GM19324 (cell line): ENCODE measurements around the gene MYL11.
A peak's percentile ranks its signal among the peaks of the same experiment; 100 is the strongest.
"Not testable (repeated sequence)": the region's sequence is repeated elsewhere in the genome, so short reads cannot be mapped to it uniquely, and the experiment has no call there.

ENCODE experiments used
- ATAC-seq: cut with Tn5 transposase; IDR thresholded peaks from one replicate; pipeline ENCODE4 v1.9.1; 2021; ENCODE audit warnings: mild to moderate bottlenecking, moderate library complexity; ENCODE audit not compliant: unreplicated experiment, low FRiP score

Gene MYL11, protein sequence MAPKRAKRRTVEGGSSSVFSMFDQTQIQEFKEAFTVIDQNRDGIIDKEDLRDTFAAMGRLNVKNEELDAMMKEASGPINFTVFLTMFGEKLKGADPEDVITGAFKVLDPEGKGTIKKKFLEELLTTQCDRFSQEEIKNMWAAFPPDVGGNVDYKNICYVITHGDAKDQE

DNA sequence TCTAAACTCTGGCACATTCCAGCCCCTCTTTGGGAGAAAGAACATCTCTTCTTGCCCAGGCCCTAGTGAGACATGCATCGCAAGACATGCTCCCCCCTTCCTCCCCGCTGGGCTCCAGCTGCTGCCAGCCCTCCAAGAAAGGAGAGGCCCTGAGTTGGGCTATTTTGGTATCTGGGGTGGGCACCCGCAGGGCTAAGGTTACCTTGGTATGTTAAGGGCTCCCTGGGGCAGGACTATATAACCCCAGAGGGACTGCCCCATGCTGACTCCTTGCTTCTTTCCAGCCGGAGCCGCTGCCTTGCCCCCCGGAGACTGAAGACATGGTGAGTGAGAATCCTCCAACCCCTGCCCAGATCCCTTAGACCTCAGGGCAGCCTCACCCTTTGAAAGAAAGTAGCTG is at the start of gene MYL11:
Gene MYL11 (plus strand): TSS at position 265 of the 400 bp plus-strand sequence. CDS start 56 bp downstream, at position 321.
- no peak for ATAC-seq

DNA sequence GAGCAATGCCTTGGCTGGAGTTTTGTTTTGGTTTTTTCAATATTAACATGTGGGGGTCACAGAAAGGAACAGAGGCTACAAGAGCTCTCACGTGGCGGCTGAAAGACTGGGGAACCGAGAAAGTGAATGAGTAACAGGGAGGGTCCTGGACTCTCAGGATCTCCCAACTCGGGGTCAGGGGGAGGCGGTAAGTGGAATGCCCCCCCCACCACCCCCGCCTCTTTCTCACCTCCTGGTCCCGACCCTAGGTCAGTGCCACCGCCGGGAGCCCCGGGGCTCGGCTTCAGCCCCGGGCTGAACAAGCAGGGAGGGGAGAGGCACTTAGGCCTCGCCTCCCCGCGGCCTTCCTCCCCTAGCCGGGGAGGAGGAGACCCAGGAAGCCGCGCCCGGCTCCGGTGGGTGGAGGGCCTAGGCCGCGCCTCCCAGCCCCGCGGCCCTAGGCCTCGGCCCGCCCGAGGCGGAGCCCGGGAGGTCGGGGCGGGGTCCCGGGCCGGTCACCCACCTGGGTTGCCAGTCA is 40.1 kb upstream of the MYL11 start:
- peak; percentile 86 for ATAC-seq

DNA sequence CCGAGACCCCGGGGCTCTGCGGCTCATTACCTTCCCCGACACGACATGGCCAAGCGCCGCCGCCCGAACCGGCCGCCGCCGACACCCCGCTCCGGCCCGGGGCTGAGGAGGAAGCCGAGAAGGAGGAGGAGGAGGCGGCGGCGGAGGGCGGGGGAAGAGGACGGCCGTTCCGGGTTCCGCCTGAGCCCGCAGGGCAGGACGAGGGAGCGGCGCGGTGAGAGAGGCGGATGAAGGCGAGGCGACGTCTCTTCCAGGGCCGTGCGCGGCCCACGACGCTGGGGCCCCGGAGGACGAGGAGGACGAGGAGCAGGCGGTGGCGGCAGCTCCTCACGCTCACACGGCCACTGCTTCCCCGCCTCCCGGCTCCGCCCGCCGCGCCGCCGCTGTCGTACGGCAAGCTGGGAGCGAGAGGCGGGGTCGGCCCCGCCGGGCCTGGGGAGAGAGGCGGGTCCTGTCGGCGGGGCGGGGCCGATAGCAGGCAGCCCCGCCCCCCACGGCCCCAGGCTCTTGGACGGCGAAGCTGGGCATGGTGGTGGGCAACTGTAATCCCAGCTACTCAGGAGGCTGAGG is 39.5 kb upstream of the MYL11 start:
- ATAC-seq: peak; percentile 85

DNA sequence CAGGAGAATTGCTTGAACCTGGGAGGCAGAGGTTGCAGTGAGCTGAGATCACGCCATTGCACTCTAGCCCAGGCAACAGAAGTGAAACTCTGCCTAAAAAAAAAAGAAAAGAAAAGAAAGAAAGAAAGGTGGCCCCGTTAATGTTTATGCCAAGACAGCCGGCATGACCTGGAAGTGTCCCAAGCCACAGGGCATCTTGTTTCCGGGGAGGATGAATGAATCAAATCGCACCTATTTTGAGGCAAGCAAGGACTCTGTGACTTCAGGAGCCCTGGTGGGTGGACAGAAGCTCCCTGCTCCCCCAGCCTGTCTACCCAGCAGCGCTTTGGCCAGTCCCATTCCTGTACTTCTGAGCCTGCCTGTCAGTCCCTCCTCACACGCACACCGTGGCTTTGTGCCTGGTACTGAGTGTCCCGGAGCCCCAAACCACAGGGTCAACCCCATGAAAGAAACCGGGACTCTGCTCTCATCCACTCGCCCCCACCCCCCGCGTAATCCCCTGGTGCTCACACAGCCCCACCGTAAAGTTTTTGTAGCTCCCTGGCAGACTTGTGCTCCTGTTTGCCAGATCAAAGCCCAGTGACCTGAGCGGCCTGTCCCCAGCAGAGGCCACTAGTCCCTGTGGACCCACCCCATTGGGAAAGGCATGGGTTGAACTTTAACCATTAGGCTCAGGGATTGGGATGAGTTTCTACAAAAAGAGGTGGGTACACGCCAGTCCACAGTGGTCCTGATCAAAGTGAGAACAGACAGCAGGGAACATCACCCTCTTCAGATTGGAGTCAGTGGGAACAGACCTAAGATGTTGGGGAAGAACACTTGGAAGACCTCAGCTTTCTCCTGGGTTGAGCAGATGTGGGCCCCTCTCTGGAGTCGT is 38.8 kb upstream of the MYL11 start:
- ATAC-seq: peak; percentile 25

DNA sequence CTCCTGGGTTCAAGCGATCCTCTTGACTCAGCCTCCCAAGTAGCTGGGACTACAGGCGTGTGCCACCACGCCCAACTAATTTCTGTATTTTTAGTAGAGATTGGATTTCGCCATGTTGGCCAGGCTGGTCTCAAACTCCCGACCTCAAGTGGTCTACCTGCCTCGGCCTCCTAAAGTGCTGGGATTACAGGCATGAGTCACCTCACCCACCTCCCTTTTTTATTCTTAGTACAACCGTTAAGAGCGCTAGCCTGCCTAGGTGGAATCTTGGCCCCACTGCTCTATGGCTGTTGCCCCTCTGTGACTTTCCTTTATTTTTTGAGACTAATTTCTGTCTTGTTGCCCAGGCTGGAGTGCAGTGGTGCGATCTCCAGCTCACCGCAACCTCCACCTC is 36.6 kb upstream of the MYL11 start:
- ATAC-seq: not testable (repeated sequence)

DNA sequence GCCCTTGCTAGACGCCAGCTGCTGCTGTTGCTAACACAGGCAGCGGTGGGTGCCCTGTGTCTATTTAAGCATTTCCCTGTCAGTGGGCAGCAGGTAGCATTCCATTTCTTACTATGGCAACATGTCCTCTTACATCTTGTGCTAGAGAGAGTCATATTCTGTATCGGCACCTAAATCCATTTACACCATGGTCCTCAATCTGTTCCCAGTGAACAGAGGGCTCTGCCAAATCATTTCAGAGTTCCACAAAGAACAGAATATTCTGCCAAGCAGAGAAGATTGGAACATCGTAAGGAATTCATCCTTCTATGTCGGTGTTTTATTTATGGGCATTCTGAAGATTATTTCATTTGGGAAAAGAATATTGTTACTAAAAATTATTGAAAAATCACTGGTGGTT is 35.9 kb upstream of the MYL11 start:
- ATAC-seq: not testable (repeated sequence)

DNA sequence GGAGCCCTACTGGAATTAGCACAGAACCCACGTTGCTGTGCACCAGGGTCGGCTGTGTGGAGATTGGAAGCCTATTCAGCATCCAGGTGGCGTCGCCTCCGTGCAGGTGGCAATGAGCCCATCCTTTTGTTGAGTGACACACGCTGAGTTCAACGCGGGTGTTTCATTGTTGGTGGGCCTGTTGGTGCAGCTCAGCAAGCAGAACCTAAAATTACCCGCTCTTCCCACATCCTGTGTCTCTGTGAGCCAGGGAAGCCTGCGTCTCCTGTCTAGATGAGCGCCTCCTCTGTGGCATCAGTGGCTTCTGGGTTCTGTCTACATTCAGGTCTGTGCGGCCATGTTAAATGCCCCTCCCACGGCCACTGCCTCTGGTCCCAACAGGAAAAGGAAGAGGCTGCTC is 34.0 kb upstream of the MYL11 start:
- ATAC-seq: no peak

DNA sequence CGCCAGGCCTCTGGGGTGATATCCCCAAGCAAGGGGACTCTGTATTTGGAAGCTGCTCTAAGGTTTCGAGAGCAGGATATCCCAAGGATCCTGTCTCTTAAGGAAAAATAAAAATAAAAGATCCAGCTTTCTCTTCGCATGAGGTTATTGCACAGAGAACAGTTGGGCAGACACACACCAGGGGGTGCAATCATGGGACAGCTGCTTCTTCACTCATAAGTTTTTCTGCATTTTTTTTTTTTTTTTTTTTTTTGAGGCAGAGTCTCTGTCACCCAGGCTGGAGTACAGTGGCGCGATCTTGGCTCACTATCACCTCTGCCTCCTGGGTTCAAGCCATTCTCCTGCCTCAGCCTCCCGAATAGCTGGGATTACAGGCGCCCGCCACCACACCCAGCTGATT is 32.6 kb upstream of the MYL11 start:
- ATAC-seq: not testable (repeated sequence)

DNA sequence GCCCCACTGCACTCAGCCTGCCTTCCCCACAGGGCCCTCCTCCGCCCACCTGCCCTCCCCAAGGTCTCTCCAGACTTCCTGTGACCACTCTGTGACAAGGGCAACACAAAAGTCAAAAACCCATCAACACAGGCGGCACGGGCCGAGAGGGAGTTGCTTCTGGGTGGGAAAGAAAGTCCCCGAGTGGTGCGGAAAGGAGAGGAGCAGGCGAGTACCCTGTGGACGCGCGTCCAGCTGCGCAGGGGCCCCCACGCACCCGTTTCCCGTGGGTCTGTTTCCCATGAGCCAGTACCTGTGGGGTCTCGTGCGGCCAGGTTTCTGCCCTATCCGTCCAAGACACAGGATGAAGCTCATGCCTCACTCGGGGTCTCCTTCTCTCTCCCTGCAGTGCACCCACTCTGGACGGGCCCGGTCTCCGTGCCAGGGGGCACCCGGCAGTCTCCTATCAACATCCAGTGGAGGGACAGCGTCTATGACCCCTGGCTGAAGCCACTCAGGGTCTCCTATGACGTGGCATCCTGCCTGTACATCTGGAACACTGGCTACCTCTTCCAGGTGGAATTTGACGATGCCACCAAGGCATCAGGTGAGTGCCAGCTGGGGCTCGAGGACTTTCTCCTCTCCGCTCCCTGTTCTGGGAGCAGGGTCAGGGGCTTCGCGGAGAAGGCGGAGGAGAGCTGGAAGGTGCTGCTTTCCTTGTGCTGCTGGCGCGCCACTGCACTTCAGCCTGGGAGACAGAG is 31.7 kb upstream of the MYL11 start:
- ATAC-seq: no peak

DNA sequence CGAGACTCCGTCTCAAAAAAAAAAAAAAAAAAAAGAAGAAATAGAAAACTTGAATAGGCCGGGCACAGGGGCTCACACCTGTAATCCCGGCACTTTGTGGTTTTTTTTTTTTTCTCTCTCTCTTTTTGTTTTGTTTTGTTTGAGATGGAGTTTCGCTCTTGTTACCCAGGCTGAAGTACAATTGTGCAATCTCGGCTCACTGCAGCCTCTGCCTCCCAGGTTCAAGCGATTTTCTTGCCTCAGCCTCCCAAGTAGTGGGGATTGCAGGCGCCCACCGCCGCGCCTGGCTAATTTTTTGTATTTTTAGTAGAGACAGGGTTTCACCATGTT is 31.1 kb upstream of the MYL11 start:
- not testable (repeated sequence) for ATAC-seq

DNA sequence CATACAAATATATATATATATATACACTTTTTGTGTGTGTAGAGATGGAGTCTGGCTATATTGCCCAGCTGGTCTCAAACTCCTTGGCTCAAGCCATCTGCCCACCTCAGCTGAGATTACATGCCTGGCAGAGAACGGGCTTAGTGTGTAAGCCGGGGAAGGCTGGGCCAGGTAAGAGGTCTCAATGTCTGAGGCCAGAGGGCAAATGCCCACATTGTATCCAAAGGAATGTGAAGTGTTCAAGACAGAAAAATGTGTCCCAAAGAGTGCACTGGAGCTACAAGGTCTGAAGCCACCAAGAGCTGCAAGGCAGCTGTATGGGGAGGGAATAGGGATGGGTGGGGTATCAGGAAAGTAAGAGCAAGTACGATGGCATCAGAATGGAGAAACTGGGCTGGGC is 28.3 kb upstream of the MYL11 start:
- ATAC-seq: no peak

DNA sequence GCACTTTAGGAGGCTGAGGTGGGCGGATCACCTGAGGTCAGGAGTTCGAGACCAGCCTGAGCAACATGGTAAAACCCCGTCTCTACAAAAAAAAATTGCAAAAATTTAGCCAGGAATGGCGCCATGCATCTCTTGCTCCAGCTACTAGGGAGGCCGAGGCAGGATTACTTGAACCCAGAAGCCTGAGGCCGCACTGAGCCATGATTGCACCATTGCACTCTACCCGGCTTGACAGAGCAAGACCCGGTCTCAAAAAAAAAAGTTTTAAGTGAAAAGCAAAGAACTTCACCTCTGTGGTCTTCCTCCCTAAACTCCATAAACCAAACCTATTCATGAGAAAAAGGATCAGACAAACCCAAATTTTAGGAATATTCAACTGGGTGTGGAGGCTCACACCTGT is 26.5 kb upstream of the MYL11 start:
- ATAC-seq: no peak

DNA sequence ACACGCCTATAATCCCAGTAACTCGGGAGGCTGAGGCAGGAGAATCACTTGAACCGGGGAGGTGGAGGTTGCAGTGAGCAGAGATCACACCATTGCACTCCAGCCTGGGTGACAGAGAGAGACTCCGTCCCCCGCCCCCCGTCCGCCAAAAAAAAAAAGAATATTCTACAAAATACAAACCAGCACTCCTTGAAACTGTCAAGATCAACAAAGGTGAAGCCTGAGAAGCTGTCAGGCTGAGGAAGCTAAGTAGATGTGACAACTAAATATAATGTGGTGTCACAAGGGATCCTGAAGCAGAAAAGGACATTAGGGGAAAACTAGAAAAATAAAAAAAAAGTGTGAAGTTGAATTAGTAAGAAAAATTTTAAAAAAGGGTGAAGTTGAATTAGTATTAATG is 25.7 kb upstream of the MYL11 start:
- no peak for ATAC-seq

DNA sequence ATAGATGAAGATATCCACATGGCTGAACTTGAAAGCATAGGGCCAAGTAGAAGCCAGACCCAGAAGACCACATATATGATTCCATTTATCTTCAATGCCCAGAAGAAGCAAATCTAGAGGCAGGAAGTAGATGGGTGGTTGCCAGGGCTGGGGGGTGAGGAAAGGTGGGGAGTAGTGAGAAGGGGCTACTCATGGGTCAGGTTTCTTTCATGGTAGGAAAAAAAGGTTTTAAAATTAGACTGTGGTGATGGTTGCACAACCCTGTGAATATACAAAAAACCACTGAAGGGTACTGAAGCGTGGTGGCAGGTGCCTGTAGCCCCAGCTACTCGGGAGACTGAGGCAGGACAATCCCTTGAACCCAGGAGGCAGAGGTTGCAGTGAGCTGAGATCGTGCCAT is 24.9 kb upstream of the MYL11 start:
- ATAC-seq: no peak

DNA sequence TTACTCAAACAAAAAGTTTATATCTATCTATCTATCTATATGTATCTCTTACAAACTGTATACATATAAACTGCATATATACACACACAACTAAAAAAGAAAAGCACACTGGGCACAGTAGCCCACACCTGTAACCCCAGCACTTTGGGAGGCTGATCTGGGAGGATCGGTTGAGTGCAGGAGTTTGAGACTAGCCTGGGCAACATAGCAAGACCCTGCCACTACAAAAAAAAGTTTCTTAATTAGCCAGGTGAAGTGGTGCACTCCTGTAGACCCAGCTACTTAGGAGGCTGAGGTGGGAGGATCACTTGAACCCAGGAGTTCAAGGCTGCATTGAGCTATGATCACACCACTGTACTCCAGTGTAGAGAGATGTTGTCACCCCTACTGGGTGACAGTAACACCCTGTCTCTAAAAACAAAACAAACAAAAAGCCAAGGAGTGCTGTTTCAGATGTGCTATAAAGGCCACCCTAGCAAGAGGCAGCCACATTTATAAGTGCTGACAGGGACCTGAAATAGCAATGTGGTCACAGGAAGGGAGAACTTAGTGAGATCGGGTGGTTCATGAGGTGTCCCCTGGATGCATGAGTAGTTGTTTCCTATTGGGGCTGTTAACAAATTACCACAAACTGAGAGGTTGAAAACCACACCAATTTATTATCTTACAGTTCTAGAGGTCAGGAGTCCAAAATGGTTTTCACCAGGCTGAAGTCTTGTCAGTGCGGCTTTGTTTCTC is 24.3 kb upstream of the MYL11 start:
- peak; percentile 36 for ATAC-seq

DNA sequence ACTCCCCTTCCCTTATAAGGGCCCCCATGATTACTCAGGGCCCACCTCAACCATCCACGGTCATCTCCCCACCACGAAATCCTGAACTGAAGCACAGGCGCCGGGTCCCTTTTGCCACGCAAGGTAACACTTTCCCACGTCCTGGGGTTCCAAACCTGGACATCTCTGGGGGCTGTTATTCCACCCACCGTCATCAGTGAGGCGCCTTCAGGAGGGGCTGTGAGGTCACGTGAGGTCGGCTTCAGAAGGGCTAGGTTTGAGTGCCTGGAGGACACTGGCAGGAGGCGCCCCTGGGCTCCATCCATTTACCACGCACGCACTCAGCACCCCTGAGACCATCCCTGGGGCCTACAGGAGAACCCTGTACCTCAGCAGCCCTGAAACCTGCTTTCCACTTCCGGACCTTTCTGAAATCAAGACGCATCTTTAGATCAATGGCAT is 23.6 kb upstream of the MYL11 start:
- ATAC-seq: no peak

DNA sequence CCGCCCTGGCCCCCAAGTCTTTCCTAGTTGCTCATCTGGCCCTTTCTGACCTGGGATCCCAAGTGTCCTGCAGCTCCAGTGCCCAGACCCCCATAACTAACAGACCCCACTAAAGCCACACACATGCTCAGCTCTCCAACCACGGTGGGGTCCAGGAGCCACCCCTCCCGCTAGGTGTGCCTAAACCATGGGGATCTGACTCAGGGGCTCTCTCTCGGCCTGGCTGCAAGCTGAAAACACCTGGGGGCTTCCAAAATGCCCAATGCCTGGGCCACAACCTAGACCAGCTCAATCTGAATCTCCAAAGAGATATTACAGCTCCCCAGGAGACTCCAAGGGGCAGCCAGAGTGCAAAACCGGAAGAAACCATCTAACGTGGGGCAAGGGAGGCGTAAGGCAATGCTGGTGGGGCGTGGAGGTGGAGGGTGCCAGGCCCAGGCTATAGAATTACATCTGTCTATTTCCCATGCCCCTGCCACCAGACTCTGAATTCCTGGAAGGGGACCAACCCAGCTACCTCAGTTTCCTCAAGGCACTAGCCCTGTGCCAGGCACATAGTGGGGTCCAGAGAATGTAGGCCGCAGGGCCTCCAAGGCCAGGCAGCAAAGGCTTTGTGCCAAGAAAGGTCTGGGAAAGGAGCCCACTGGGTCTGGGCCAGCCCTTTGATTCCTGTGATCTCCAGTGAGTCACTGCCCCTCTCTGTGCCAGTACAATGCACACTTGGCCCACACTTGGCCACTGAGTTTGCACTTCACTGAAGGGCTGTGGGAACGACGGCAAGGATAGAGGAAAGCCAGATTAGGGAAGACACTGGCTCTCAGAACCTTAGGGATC is 22.8 kb upstream of the MYL11 start:
- ATAC-seq: no peak

DNA sequence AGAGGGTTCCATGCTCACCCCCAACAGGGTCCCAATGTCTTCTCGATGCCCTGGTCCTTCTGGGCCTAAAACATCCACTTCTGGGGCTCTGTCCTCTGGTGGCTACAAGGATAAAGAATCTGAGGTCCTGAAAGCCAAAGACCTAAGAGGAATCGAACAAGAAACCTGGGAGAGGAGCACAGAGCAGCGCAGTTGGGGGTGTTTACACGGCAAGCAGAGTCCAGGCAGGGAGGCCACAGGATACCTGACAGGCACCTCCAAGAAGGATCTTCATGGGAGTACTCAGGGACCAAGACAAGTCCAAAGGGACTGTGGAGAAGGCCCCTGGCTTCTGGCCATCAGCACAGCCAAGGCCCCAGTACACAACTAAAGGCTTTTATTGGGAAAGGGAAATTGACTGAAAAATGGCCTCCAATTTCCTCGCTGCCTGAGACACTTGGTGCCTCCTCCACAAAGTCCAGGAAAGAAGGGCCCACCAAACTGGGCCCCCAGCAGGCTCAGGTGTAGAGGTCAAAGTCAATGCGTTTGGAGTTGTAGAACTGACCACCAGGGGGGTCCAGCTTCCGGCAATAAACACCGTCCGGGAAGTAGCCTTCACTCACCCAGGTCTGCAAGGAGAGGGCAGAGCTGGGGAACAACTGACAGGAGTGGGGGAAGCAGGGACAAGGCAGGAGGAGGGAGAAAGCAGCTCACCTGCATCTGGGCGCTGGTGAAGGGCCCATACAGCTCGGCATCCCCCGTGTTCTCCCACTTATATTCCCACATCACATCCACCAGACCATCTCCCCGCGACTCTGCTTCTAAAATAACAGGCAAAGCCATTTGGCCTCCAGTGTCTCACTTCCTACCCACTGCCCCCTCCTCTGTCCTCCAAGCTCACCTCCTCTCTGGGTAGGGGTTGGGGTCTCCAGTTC is 21.9 kb upstream of the MYL11 start:
- no peak for ATAC-seq
